ENCODE measurements around the gene MMADHC.

The MMADHC gene

GRCh38 chr2:149579972-149580882, 7.3 kb downstream of the MMADHC start:
- Histone ChIP-seq H3K4me1 (peaks cover 0 to 50% (median 27%) of the 10 kb centered on the region in 4 donors), H3K9me3 (no peaks in the 10 kb centered on the region), H3K27me3 (no peaks in the 10 kb centered on the region), H3K4me3 (no peak overlapping the region), H3K36me3 (peaks cover 32 to 63% (median 52%) of the 10 kb centered on the region in 3 donors), H3K27ac (peak overlapping the region; percentile 9 to 23)
- no peak for DNase-seq
- intact Hi-C loops (cut with DNase I; ENCODE audit: low total_unique reads), result loop anchor here (10.0 kb wide), 1 partner anchor 1745 kb away; no protein-coding TSS in a partner anchor
- no peak for TF ChIP-seq CTCF (IDR thresholded peaks at IDR 0.05)

GRCh38 chr2:149577269-149577668, 10.3 kb downstream of the MMADHC start:
- DNase-seq, result no peak
- H3K27ac ChIP-seq, result no peak overlapping the region
- H3K27me3 ChIP-seq, result no peaks in the 10 kb centered on the region
- no peak for TF ChIP-seq CTCF (IDR thresholded peaks at IDR 0.05)
- intact Hi-C loops (cut with DNase I; ENCODE audit: low total_unique reads), result loop anchor here (10.0 kb wide), 1 partner anchor 1742 kb away; no protein-coding TSS in a partner anchor
- H3K36me3 ChIP-seq, result peaks cover 37 to 70% (median 62%) of the 10 kb centered on the region in 3 donors
- peaks cover 0 to 36% (median 16%) of the 10 kb centered on the region in 4 donors for H3K4me1 ChIP-seq
- no peak overlapping the region for H3K4me3 ChIP-seq
- H3K9me3 ChIP-seq, result no peaks in the 10 kb centered on the region

GRCh38 chr2:149575752-149576151, 11.8 kb downstream of the MMADHC start:
- H3K4me1 ChIP-seq, result peaks cover 0 to 39% (median 18%) of the 10 kb centered on the region in 4 donors
- no peak overlapping the region for H3K27ac ChIP-seq
- no peak overlapping the region for H3K4me3 ChIP-seq
- intact Hi-C loops (cut with DNase I; ENCODE audit: low total_unique reads), result loop anchor here (10.0 kb wide), 1 partner anchor 1741 kb away; no protein-coding TSS in a partner anchor
- no peaks in the 10 kb centered on the region for H3K27me3 ChIP-seq
- no peak for DNase-seq
- no peaks in the 10 kb centered on the region for H3K9me3 ChIP-seq
- no peak for TF ChIP-seq CTCF (IDR thresholded peaks at IDR 0.05)
- peaks cover 43 to 67% (median 60%) of the 10 kb centered on the region in 3 donors for H3K36me3 ChIP-seq

- H3K4me1 ChIP-seq, result peaks cover 0 to 34% (median 17%) of the 10 kb centered on the region in 4 donors
- no peaks in the 10 kb centered on the region for H3K27me3 ChIP-seq
- intact Hi-C loops (cut with DNase I; ENCODE audit: low total_unique reads), result loop anchor here (10.0 kb wide), 1 partner anchor 1740 kb away; no protein-coding TSS in a partner anchor
- peaks cover 48 to 66% (median 65%) of the 10 kb centered on the region in 3 donors for H3K36me3 ChIP-seq
- no peaks in the 10 kb centered on the region for H3K9me3 ChIP-seq
- TF ChIP-seq CTCF (IDR thresholded peaks at IDR 0.05), result no peak
- DNase-seq, result no peak
- H3K27ac ChIP-seq, result no peak overlapping the region
- no peak overlapping the region for H3K4me3 ChIP-seq
These were observed 12.3 kb downstream of the MMADHC start for GRCh38 chr2:149575277-149575676.

GRCh38 chr2:149573760-149574159, 13.8 kb downstream of the MMADHC start:
- no peaks in the 10 kb centered on the region for H3K27me3 ChIP-seq
- no peaks in the 10 kb centered on the region for H3K9me3 ChIP-seq
- peak; percentile 20 to 26 for TF ChIP-seq CTCF (IDR thresholded peaks at IDR 0.05)
- peaks cover 0 to 27% (median 15%) of the 10 kb centered on the region in 4 donors for H3K4me1 ChIP-seq
- H3K27ac ChIP-seq, result peak overlapping the region in 1 of 2 donors; percentile 54
- peaks cover 61 to 78% (median 67%) of the 10 kb centered on the region in 3 donors for H3K36me3 ChIP-seq
- intact Hi-C loops (cut with DNase I; ENCODE audit: low total_unique reads), result loop anchor here (10.0 kb wide), 1 partner anchor 1739 kb away; no protein-coding TSS in a partner anchor
- DNase-seq, result no peak
- no peak overlapping the region for H3K4me3 ChIP-seq
